HepG2 (cell line): ENCODE measurements around the gene MFN2. TPM values are rescaled to one million over a fixed set of nuclear protein-coding genes. Genes with fewer than 3 reads are reported as not detected.

Source experiments
- ATAC-seq: fragments of 200-7000 bp; cut with Tn5 transposase; 3 replicates; pipeline ENCODE4 v1.9.1; 2020; ENCODE audit warnings: mild to moderate bottlenecking, moderate library complexity
- BruUV-seq: library from RNA; stranded (reverse); fragments of 400-500 nt; replicated peaks from 2 replicates; lab custom pipeline; 2021; lab: Mats Ljungman, UMichigan
- CTCF ChIA-PET: fragments of 300-600 bp; formaldehyde crosslinking; extraction: SDS; loops from one replicate; lab custom pipeline; 2021; ENCODE audit warnings: low total read pairs, inconsistent platforms, low intra/inter-chr PET ratio; lab: Yijun Ruan, JAX
- POLR2A ChIA-PET: fragments of 350-600 bp; sonication (Branson Sonifier 250); formaldehyde crosslinking; loops from one replicate; lab custom pipeline; 2020; ENCODE audit warnings: antibody characterized with exemption, inconsistent platforms; lab: Yijun Ruan, JAX
- DNase-seq: peaks from one replicate; pipeline ENCODE4 v3.0.0-alpha.2; 2015; ENCODE audit warnings: low spot score
- FAIRE-seq: peaks from 3 replicates; lab custom pipeline; 2011; peaks lifted over from hg19 to GRCh38; lab: Jason Lieb, UNC
- H2AFZ ChIP-seq: one replicate; pipeline ENCODE4 v1.6.1; 2011; ENCODE audit warnings: low read length, inconsistent platforms
- H3K27ac ChIP-seq: fragments of 300-600 bp; 3 replicates; pipeline ENCODE4 v1.8.0; 2011; ENCODE audit warnings: mixed run types, mild to moderate bottlenecking, mixed read lengths, low read length, inconsistent platforms; ENCODE audit not compliant: insufficient read depth; ENCODE audit errors: extremely low read length
- H3K27me3 ChIP-seq, 2 experiments: fragments of 200-600 bp in 1 of 2; 2 replicates in 1 of 2; 3 replicates in 1 of 2; pipeline versions ENCODE4 v1.6.0 to v1.8.0; 2011; ENCODE audit warnings: low read length in 2 of 2, mild to moderate bottlenecking in 2 of 2, moderate library complexity in 2 of 2, inconsistent platforms in 1 of 2; ENCODE audit not compliant: insufficient read depth in 2 of 2, control insufficient read depth in 1 of 2
- H3K36me3 ChIP-seq, 2 experiments: fragments of 200-600 bp in 1 of 2; replicated peaks in 1 of 2; 2 replicates in 1 of 2; 3 replicates in 1 of 2; pipeline versions ENCODE4 v1.5.1 to v1.8.0; 2011; ENCODE audit warnings: low read length in 2 of 2, inconsistent platforms in 1 of 2; ENCODE audit not compliant: insufficient read depth in 2 of 2, control insufficient read depth in 1 of 2
- H3K4me1 ChIP-seq: 2 replicates; pipeline ENCODE4 v1.5.1; 2012; ENCODE audit warnings: low read length, inconsistent platforms; ENCODE audit not compliant: insufficient read depth
- H3K4me2 ChIP-seq: 2 replicates; pipeline ENCODE4 v1.6.0; 2011; ENCODE audit warnings: low read depth, low read length, inconsistent platforms
- H3K4me3 ChIP-seq, 3 experiments: fragments of 200-600 bp in 1 of 3; sonication (generic), shearing (Covaris generic) in 1 of 3; replicated peaks in 1 of 3; 2 replicates each; pipeline ENCODE4 v1.5.1; 2011 to 2016; ENCODE audit warnings: low read length in 3 of 3, inconsistent platforms in 2 of 3, low read depth in 2 of 3, mild to moderate bottlenecking in 2 of 3, control low read depth in 1 of 3, mixed read lengths in 1 of 3; ENCODE audit not compliant: insufficient read depth in 1 of 3
- H3K79me2 ChIP-seq: one replicate; pipeline ENCODE4 v1.6.1; 2011; ENCODE audit warnings: low read length, inconsistent platforms; ENCODE audit not compliant: insufficient read depth
- H3K9ac ChIP-seq: 2 replicates; pipeline ENCODE4 v1.6.0; 2011; ENCODE audit warnings: mild to moderate bottlenecking, low read depth, low read length, inconsistent platforms; ENCODE audit not compliant: insufficient read depth
- H3K9me3 ChIP-seq: 2 replicates; pipeline ENCODE4 v1.5.1; 2012; ENCODE audit warnings: mild to moderate bottlenecking, low read length
- H4K20me1 ChIP-seq: 2 replicates; pipeline ENCODE4 v1.6.0; 2011; ENCODE audit warnings: inconsistent platforms, mild to moderate bottlenecking, low read length, moderate library complexity; ENCODE audit not compliant: insufficient read depth
- ADNP ChIP-seq: sonication (generic); formaldehyde crosslinking; IDR thresholded peaks from 2 replicates; pipeline ENCODE4 v1.4.0; 2020; ENCODE audit warnings: missing genetic modification reagents
- AGO2 ChIP-seq: fragments of 200-400 bp; formaldehyde crosslinking; optimal IDR thresholded peaks from 2 replicates; pipeline ENCODE3; 2017; ENCODE audit warnings: mild to moderate bottlenecking, low read depth, low read length, moderate library complexity
- BCLAF1 ChIP-seq: fragments of 450-650 bp; IDR thresholded peaks from 2 replicates; pipeline ENCODE4 v1.6.1; 2017; ENCODE audit warnings: mild to moderate bottlenecking
- BRF2 ChIP-seq: sonication (generic); formaldehyde crosslinking; IDR thresholded peaks from 2 replicates; pipeline ENCODE4 v1.8.1; 2022; ENCODE audit warnings: mild to moderate bottlenecking, missing genetic modification reagents
- FOXO1 ChIP-seq: sonication (generic); formaldehyde crosslinking; IDR thresholded peaks from 2 replicates; pipeline ENCODE4 v1.4.0; 2020; ENCODE audit warnings: missing genetic modification reagents
- MEIS1 ChIP-seq: sonication (generic); formaldehyde crosslinking; IDR thresholded peaks from 2 replicates; pipeline ENCODE4 v1.9.0; 2021; ENCODE audit warnings: mild to moderate bottlenecking, missing genetic modification reagents, moderate library complexity, borderline replicate concordance
- SIX4 ChIP-seq: sonication (generic); formaldehyde crosslinking; IDR thresholded peaks from 2 replicates; pipeline ENCODE4 v1.4.0; 2020; ENCODE audit warnings: missing genetic modification reagents
- ZBTB49 ChIP-seq: sonication (generic); formaldehyde crosslinking; IDR thresholded peaks from 2 replicates; pipeline ENCODE4 v1.4.0; 2020; ENCODE audit warnings: missing genetic modification reagents, borderline replicate concordance
- ZNF766 ChIP-seq: sonication (generic); formaldehyde crosslinking; IDR thresholded peaks from 2 replicates; pipeline ENCODE4 v1.5.0; 2020; ENCODE audit warnings: missing genetic modification reagents, borderline replicate concordance
- ZNF776 ChIP-seq: sonication (generic); formaldehyde crosslinking; IDR thresholded peaks from 2 replicates; pipeline ENCODE4 v1.4.0; 2020; ENCODE audit warnings: mild to moderate bottlenecking, missing genetic modification reagents
- WGBS: methylation state at CpG from one replicate; pipeline ENCODE4 v1.1.6; 2017; ENCODE audit warnings: low lambda C conversion rate; 5-methylcytosine and 5-hydroxymethylcytosine counted together
- in situ Hi-C: cut with HindIII; loops from 2 replicates; pipeline ENCODE4 v1.10.0; 2017; ENCODE audit warnings: low pct_unique_long_range_greater_than_20kb; ENCODE audit not compliant: extremely low pct_ligation_motif_present
- intact Hi-C: fragments of 100-400 bp; cut with micrococcal nuclease; formaldehyde crosslinking; loops from one replicate; pipeline ENCODE4 v1.10.0; 2022; ENCODE audit not compliant: unreplicated experiment
- polyA plus RNA-seq, 8 experiments: library from polyadenylated mRNA; depleted of rRNA in 3 of 8; stranded (reverse) in 7 of 8; unstranded in 1 of 8; fragments of >200 nt; fragmentation: Illumina TruSeq in 4 of 8; extraction: Trizol in 4 of 8; gene quantifications; 2 replicates each; pipeline versions ENCODE4 v1.2.1 to v1.2.3, GENCODE V29; 2011 to 2016; ENCODE audit warnings: low read depth in 4 of 8, missing spikeins in 1 of 8, mixed read lengths in 1 of 8; ENCODE audit not compliant: insufficient read depth in 1 of 8
- total RNA-seq, 5 experiments: library from RNA; depleted of rRNA; stranded (reverse); fragments of >200 nt; fragmentation: Illumina TruSeq; extraction: Trizol; gene quantifications; 2 replicates each; pipeline ENCODE4 v1.2.3, GENCODE V29; 2016; ENCODE audit warnings: low read depth in 1 of 5

The MFN2 gene
- total and polyA plus RNA-seq, 2 of the 13 experiments (the other 11 are each of a cell fraction or from before 2014, with no cell fraction given) = 38.7 to 60.9 TPM

- Histone ChIP-seq H3K4me2 (no peak overlapping the region), H4K20me1 (no peaks in the 10 kb centered on the region), H3K9ac (no peak overlapping the region), H3K27ac (no peak overlapping the region), H3K9me3 (no peaks in the 10 kb centered on the region), H3K79me2 (no peaks in the 10 kb centered on the region), H3K27me3 (no peaks in the 10 kb centered on the region), H3K4me3 (no peak overlapping the region), H3K4me1 (peaks cover 17% of the 10 kb centered on the region), H3K36me3 (peaks cover 2 to 27% of the 10 kb centered on the region in 2 experiments; a peak in 4 of 5 replicates), H2AFZ (no peak overlapping the region)
- no peak for DNase-seq
- ATAC-seq = no peak
- peak; percentile 60; the same call in 1 of the 2 replicates for TF ChIP-seq SIX4 (CRISPR knock-in tag)
- no peak for TF ChIP-seq AGO2
- intact Hi-C loops = no loop called here
- no peak for FAIRE-seq
- CTCF ChIA-PET = no interaction called here
- POLR2A ChIA-PET = interaction anchor here (1.2 to 1.9 kb wide), 3 partner anchors 10 to 36 kb away, joined by 5 read pairs; partner anchors contain the start of gene PLOD1
- in situ Hi-C loops = no loop called here
- 89% methylated on average over 12 of the region's 12 CpGs for WGBS
- BruUV-seq = no TSS peak
Measured at GRCh38 chr1:11944358-11944931, 35.8 kb upstream of the MFN2 start.

- BruUV-seq = no TSS peak
Measured at GRCh38 chr1:11946647-11947046, 33.6 kb upstream of the MFN2 start.

More at GRCh38 chr1:11946647-11947046, 33.6 kb upstream of the MFN2 start:
- no peak overlapping the region for H3K4me3 ChIP-seq
- H3K79me2 ChIP-seq = no peaks in the 10 kb centered on the region
- TF ChIP-seq MEIS1 (no peak), ZBTB49 (CRISPR knock-in tag) (no peak), ADNP (no peak), BRF2 (CRISPR knock-in tag) (no peak), FOXO1 (CRISPR knock-in tag) (no peak), ZNF766 (CRISPR knock-in tag) (peak; percentile 88), ZNF776 (peak; percentile 77; the same call in 1 of the 2 replicates), BCLAF1 (no peak)
- TF ChIP-seq, all 625 proteins: peak for 2
- peaks cover 12 to 42% of the 10 kb centered on the region in 2 experiments for H3K36me3 ChIP-seq
- H3K9ac ChIP-seq = no peak overlapping the region
- H3K27ac ChIP-seq = no peak overlapping the region
- H3K9me3 ChIP-seq = no peaks in the 10 kb centered on the region
- H3K4me2 ChIP-seq = no peak overlapping the region
- DNase-seq (no peak), FAIRE-seq (no peak), ATAC-seq (no peak)
- no peaks in the 10 kb centered on the region for H3K27me3 ChIP-seq
- in situ Hi-C loops (no loop called here), intact Hi-C loops (no loop called here)
- no peak overlapping the region for H2AFZ ChIP-seq
- ChIA-PET CTCF (no interaction called here), POLR2A (interaction anchor here (0.9 kb wide), 1 partner anchor 38 kb away, joined by 4 read pairs; no protein-coding TSS in a partner anchor)
- H3K4me1 ChIP-seq = no peaks in the 10 kb centered on the region
- H4K20me1 ChIP-seq = no peaks in the 10 kb centered on the region
- WGBS = 87% methylated on average over 3 of the region's 3 CpGs
